Uterus (tissue), 4 donors: ENCODE measurements around the gene TMEM220. TPM values are rescaled to one million over a fixed set of nuclear protein-coding genes. Genes with fewer than 3 reads are reported as not detected.

Source experiments
- DNase-seq, 2 donors: peaks; one replicate each; pipeline ENCODE4 v3.0.0-alpha.2; 2019 to 2020
- H3K27ac ChIP-seq, 2 donors: fragments of 200-600 bp; sonication (generic); 1 replicate in 1 of 2; 2 replicates in 1 of 2; pipeline ENCODE4 v1.5.1; 2016 to 2018
- H3K27me3 ChIP-seq, 2 donors: fragments of 200-600 bp; sonication (generic); one replicate each; pipeline ENCODE4 v1.5.1; 2018 to 2019; ENCODE audit warnings: control low read depth in 1 of 2
- H3K36me3 ChIP-seq, 2 donors: fragments of 200-600 bp; sonication (generic); one replicate each; pipeline ENCODE4 v1.5.1; 2019; ENCODE audit warnings: control low read depth in 1 of 2
- H3K4me1 ChIP-seq, 2 donors: fragments of 200-600 bp; sonication (generic); one replicate each; pipeline ENCODE4 v1.5.1; 2018 to 2019; ENCODE audit warnings: control low read depth in 1 of 2
- H3K4me3 ChIP-seq, 2 donors: fragments of 200-600 bp; sonication (generic); 1 replicate in 1 of 2; 2 replicates in 1 of 2; pipeline ENCODE4 v1.5.1; 2018 to 2019; ENCODE audit warnings: mild to moderate bottlenecking in 1 of 2
- H3K9me3 ChIP-seq, 2 donors: fragments of 200-600 bp; sonication (generic); one replicate each; pipeline ENCODE4 v1.5.1; 2019; ENCODE audit warnings: control low read depth in 1 of 2
- CTCF ChIP-seq, 4 experiments: fragments of 200-600 bp in 2 of 4; fragments of 450-650 bp in 2 of 4; sonication (generic) in 2 of 4; IDR thresholded peaks; one replicate each; pipeline ENCODE4 v1.5.1; 2016 to 2019; ENCODE audit warnings: antibody characterized with exemption in 4 of 4, mild to moderate bottlenecking in 2 of 4, moderate library complexity in 1 of 4
- POLR2A ChIP-seq, 2 donors: fragments of 450-650 bp; IDR thresholded peaks; one replicate each; pipeline ENCODE4 v1.6.1; 2016; ENCODE audit warnings: antibody characterized with exemption in 2 of 2, mild to moderate bottlenecking in 1 of 2, moderate library complexity in 1 of 2
- intact Hi-C: fragments of 100-400 bp; cut with DNase I; formaldehyde crosslinking; loops from one replicate; pipeline ENCODE4 v1.15.1; 2023; ENCODE audit warnings: low total_unique reads
- total RNA-seq, 4 donors: library from RNA; depleted of rRNA in 3 of 4; stranded (reverse); fragments of >200 nt in 3 of 4; gene quantifications; one replicate each; pipeline versions ENCODE4 v1.1.0 to v1.2.4, GENCODE V29; 2014 to 2023
- donor health status: DM: yes; HTN: yes; CAD: no.

TMEM220 gene
- total RNA-seq, 4 donors from 2014 or later, result 0.59 to 20.1 (median 5.2) TPM

GRCh38 chr17:10666906-10667305 is 62.9 kb downstream of the TMEM220 start:
- Histone ChIP-seq H3K9me3 (no peaks in the 10 kb centered on the region), H3K27me3 (no peaks in the 10 kb centered on the region), H3K36me3 (no peaks in the 10 kb centered on the region), H3K27ac (no peak overlapping the region), H3K4me3 (no peak overlapping the region), H3K4me1 (no peaks in the 10 kb centered on the region)
- no peak for TF ChIP-seq CTCF (IDR thresholded peaks at IDR 0.05)
- TF ChIP-seq POLR2A (IDR thresholded peaks at IDR 0.05), result no peak
- intact Hi-C loops, result no loop called here
- no peak for DNase-seq

GRCh38 chr17:10664571-10664970 is 65.3 kb downstream of the TMEM220 start:
- no peak for DNase-seq
- Histone ChIP-seq H3K27ac (no peak overlapping the region), H3K9me3 (no peaks in the 10 kb centered on the region), H3K36me3 (no peaks in the 10 kb centered on the region), H3K27me3 (no peaks in the 10 kb centered on the region), H3K4me3 (no peak overlapping the region), H3K4me1 (no peaks in the 10 kb centered on the region)
- TF ChIP-seq CTCF (IDR thresholded peaks at IDR 0.05) (no peak), POLR2A (IDR thresholded peaks at IDR 0.05) (no peak)
- intact Hi-C loops, result no loop called here

Other genes starting within 250 kb of the TMEM220 start
- under 1 TPM in 1 of 4 donors, not detected in 3; under 0.01 TPM for gene MYH1, start 211.5 kb downstream of the TMEM220 start, total RNA-seq
- 1 to 10 TPM in 1 of 4 donors, under 1 TPM in 1, not detected in 2; 0.35 to 2.0 TPM for gene MYH2, start 180.4 kb downstream of the TMEM220 start, total RNA-seq
- gene MYH3, start 72.7 kb downstream of the TMEM220 start, total RNA-seq, result 10 to 100 TPM in 1 of 4 donors, 1 to 10 TPM in 2, under 1 TPM in 1; under 0.01 to 11.9 (median 3.1) TPM
- 10 to 100 TPM in 2 of 4 donors, 1 to 10 TPM in 2; 7.4 to 27.0 (median 16.3) TPM for gene SCO1, start 32.5 kb downstream of the TMEM220 start, total RNA-seq
- 10 to 100 TPM; 14.0 to 32.6 (median 17.8) TPM for gene ADPRM, start 32.4 kb downstream of the TMEM220 start, total RNA-seq
- not detected for gene TMEM238L, start 74.1 kb upstream of the TMEM220 start, total RNA-seq
- under 1 TPM in 1 of 4 donors, not detected in 3; 0.97 TPM for gene PIRT, start 108.1 kb upstream of the TMEM220 start, total RNA-seq